HEK293T (cell line): ENCODE data around the gene RYR3.

Experiments
- CTCF ChIA-PET: fragments of 350-600 bp; formaldehyde crosslinking; extraction: SDS; loops from one replicate; lab custom pipeline; 2021; ENCODE audit warnings: antibody characterized with exemption, inconsistent platforms; lab: Yijun Ruan, JAX
- POLR2A ChIA-PET: fragments of 350-600 bp; formaldehyde crosslinking; extraction: SDS; loops from one replicate; lab custom pipeline; 2020; ENCODE audit warnings: antibody characterized with exemption, inconsistent platforms; lab: Yijun Ruan, JAX
- DNase-seq: peaks from one replicate; pipeline ENCODE4 v3.0.0; 2012; ENCODE audit warnings: mixed read lengths; ENCODE audit errors: extremely low spot score
- ARNT ChIP-seq: fragments of 450-650 bp; IDR thresholded peaks from 2 replicates; pipeline ENCODE4 v1.6.1; 2017; ENCODE audit warnings: mild to moderate bottlenecking
- BHLHE40 ChIP-seq: fragments of 450-650 bp; IDR thresholded peaks from 2 replicates; pipeline ENCODE4 v1.6.1; 2016; ENCODE audit warnings: mild to moderate bottlenecking, moderate library complexity, borderline replicate concordance
- CTBP1 ChIP-seq: fragments of 450-650 bp; IDR thresholded peaks from 2 replicates; pipeline ENCODE4 v1.6.1; 2016; ENCODE audit warnings: borderline replicate concordance
- ELF4 ChIP-seq: fragments of 450-650 bp; IDR thresholded peaks from 2 replicates; pipeline ENCODE4 v1.6.1; 2017; ENCODE audit warnings: antibody characterized with exemption
- FOXA1 ChIP-seq: fragments of 450-650 bp; IDR thresholded peaks from 2 replicates; pipeline ENCODE4 v1.6.1; 2016; ENCODE audit warnings: mild to moderate bottlenecking
- FOXK2 ChIP-seq: fragments of 450-650 bp; IDR thresholded peaks from 2 replicates; pipeline ENCODE4 v1.6.1; 2016; ENCODE audit warnings: mild to moderate bottlenecking
- FOXM1 ChIP-seq: fragments of 450-650 bp; IDR thresholded peaks from 2 replicates; pipeline ENCODE4 v1.6.1; 2017; ENCODE audit warnings: mild to moderate bottlenecking, borderline replicate concordance
- HDGF ChIP-seq: fragments of 450-650 bp; IDR thresholded peaks from 2 replicates; pipeline ENCODE4 v1.6.1; 2017; ENCODE audit warnings: antibody characterized with exemption, borderline replicate concordance
- L3MBTL2 ChIP-seq: fragments of 450-650 bp; conservative IDR thresholded peaks from 2 replicates; pipeline ENCODE4 v1.6.1; 2016; ENCODE audit warnings: mild to moderate bottlenecking
- LEF1 ChIP-seq: fragments of 450-650 bp; IDR thresholded peaks from 2 replicates; pipeline ENCODE4 v1.6.1; 2017; ENCODE audit warnings: mild to moderate bottlenecking, borderline replicate concordance
- NFRKB ChIP-seq: fragments of 450-650 bp; IDR thresholded peaks from 2 replicates; pipeline ENCODE4 v1.6.1; 2016; ENCODE audit warnings: mild to moderate bottlenecking, moderate library complexity
- PKNOX1 ChIP-seq: fragments of 450-650 bp; IDR thresholded peaks from 2 replicates; pipeline ENCODE4 v1.6.1; 2016
- SP1 ChIP-seq: fragments of 450-650 bp; IDR thresholded peaks from 2 replicates; pipeline ENCODE4 v1.6.1; 2017
- SUZ12 ChIP-seq: fragments of 450-650 bp; IDR thresholded peaks from 2 replicates; pipeline ENCODE4 v1.6.1; 2016; ENCODE audit warnings: mild to moderate bottlenecking
- TARDBP ChIP-seq: fragments of 450-650 bp; IDR thresholded peaks from 2 replicates; pipeline ENCODE4 v1.6.1; 2016
- ZNF384 ChIP-seq: fragments of 450-650 bp; IDR thresholded peaks from 2 replicates; pipeline ENCODE4 v1.6.1; 2016

The RYR3 gene

GRCh38 chr15:33720952-33721351 lies 410.2 kb downstream of the RYR3 start:
- TF ChIP-seq FOXA1 (no peak), LEF1 (no peak), NFRKB (no peak), CTBP1 (no peak)
- POLR2A ChIA-PET = no interaction called here
- CTCF ChIA-PET = interaction anchor here (1.1 to 1.6 kb wide), 2 partner anchors 9 to 17 kb away, joined by 5 to 6 read pairs; no protein-coding TSS in a partner anchor
- no peak for DNase-seq

- TF ChIP-seq LEF1 = no peak
- TF ChIP-seq BHLHE40 = no peak
- TF ChIP-seq FOXA1 = no peak
- no peak for TF ChIP-seq HDGF
- TF ChIP-seq TARDBP = no peak
- TF ChIP-seq FOXK2 = no peak
- no peak for TF ChIP-seq CTBP1
- no peak for TF ChIP-seq PKNOX1
- no peak for TF ChIP-seq SP1
- no peak for DNase-seq
- ChIA-PET POLR2A (no interaction called here), CTCF (no interaction called here)
These were observed 411.4 kb downstream of the RYR3 start for GRCh38 chr15:33722005-33722672.

GRCh38 chr15:33722673-33723015 lies 411.9 kb downstream of the RYR3 start:
- ChIA-PET POLR2A (no interaction called here), CTCF (no interaction called here)
- no peak for TF ChIP-seq CTBP1
- no peak for TF ChIP-seq L3MBTL2
- no peak for TF ChIP-seq PKNOX1
- TF ChIP-seq BHLHE40 = no peak
- TF ChIP-seq HDGF = no peak
- TF ChIP-seq ELF4 = no peak
- DNase-seq = no peak

GRCh38 chr15:33724321-33725036 lies 413.7 kb downstream of the RYR3 start:
- CTCF ChIA-PET = no interaction called here
- DNase-seq = no peak
- TF ChIP-seq TARDBP (no peak), LEF1 (no peak), FOXK2 (no peak), SUZ12 (no peak), FOXM1 (no peak), ARNT (no peak), PKNOX1 (no peak), ZNF384 (no peak)
- POLR2A ChIA-PET = no interaction called here

- POLR2A ChIA-PET = no interaction called here
- no peak for TF ChIP-seq FOXM1
- no peak for TF ChIP-seq PKNOX1
- no peak for TF ChIP-seq ELF4
- no peak for TF ChIP-seq ZNF384
- no peak for TF ChIP-seq BHLHE40
- TF ChIP-seq L3MBTL2 = no peak
- no peak for TF ChIP-seq FOXA1
- TF ChIP-seq NFRKB = no peak
- no peak for TF ChIP-seq ARNT
- TF ChIP-seq SP1 = no peak
- no peak for TF ChIP-seq FOXK2
- TF ChIP-seq HDGF = no peak
- CTCF ChIA-PET = interaction anchor here (0.9 to 1.0 kb wide), 4 partner anchors 9 to 495 kb away, joined by 3 to 5 read pairs (median 5); no protein-coding TSS in a partner anchor
- no peak for DNase-seq
These were observed 418.9 kb downstream of the RYR3 start for GRCh38 chr15:33729653-33730052.

GRCh38 chr15:33730815-33731214 lies 420.0 kb downstream of the RYR3 start:
- TF ChIP-seq TARDBP = no peak
- TF ChIP-seq FOXA1 = no peak
- no peak for TF ChIP-seq FOXK2
- no peak for TF ChIP-seq SP1
- no peak for TF ChIP-seq ARNT
- TF ChIP-seq SUZ12 = no peak
- no peak for TF ChIP-seq ELF4
- no peak for TF ChIP-seq FOXM1
- CTCF ChIA-PET = no interaction called here
- DNase-seq = no peak
- POLR2A ChIA-PET = no interaction called here
